ENCODE measurements around the gene TSHZ2. TPM values are rescaled to one million over a fixed set of nuclear protein-coding genes. Genes with fewer than 3 reads are reported as not detected.
"Not testable (repeated sequence)": the region's sequence is repeated elsewhere in the genome, so short reads cannot be mapped to it uniquely, and the experiment has no call there.

The TSHZ2 gene
- polyA plus RNA-seq, 10 donors, result 7.9 to 20.4 (median 14.0) TPM

GRCh38 chr20:53439046-53439445, 466.9 kb downstream of the TSHZ2 start:
- DNase-seq, result peak in 1 of 3 donors; percentile 25

- no peak for DNase-seq
Measured at GRCh38 chr20:53439616-53440015, 467.5 kb downstream of the TSHZ2 start.

- DNase-seq, result peak in 2 of 3 donors; percentile 56 to 88
Measured at GRCh38 chr20:53444401-53445149, 472.4 kb downstream of the TSHZ2 start.

GRCh38 chr20:53445321-53445731, 473.2 kb downstream of the TSHZ2 start:
- peak; percentile 33 to 84 (median 45) for DNase-seq

- DNase-seq, result peak in 1 of 3 donors; percentile 43
Measured at GRCh38 chr20:53445932-53446331, 473.8 kb downstream of the TSHZ2 start.

GRCh38 chr20:53447316-53447715, 475.2 kb downstream of the TSHZ2 start:
- DNase-seq, result no peak

- DNase-seq, result no peak
Measured at GRCh38 chr20:53448426-53448825, 476.3 kb downstream of the TSHZ2 start.

- DNase-seq, result no peak
Measured at GRCh38 chr20:53448875-53449274, 476.7 kb downstream of the TSHZ2 start.

GRCh38 chr20:53453076-53453475, 480.9 kb downstream of the TSHZ2 start:
- no peak for DNase-seq

GRCh38 chr20:53454675-53455276, 482.6 kb downstream of the TSHZ2 start:
- DNase-seq, result no peak

GRCh38 chr20:53463101-53463972, 491.2 kb downstream of the TSHZ2 start:
- no peak for DNase-seq

- DNase-seq, result no peak
Measured at GRCh38 chr20:53466279-53466678, 494.1 kb downstream of the TSHZ2 start.

- DNase-seq, result no peak
Measured at GRCh38 chr20:53468587-53468986, 496.4 kb downstream of the TSHZ2 start.

GRCh38 chr20:53472859-53473258, 500.7 kb downstream of the TSHZ2 start:
- DNase-seq, result not testable (repeated sequence)

- no peak for DNase-seq
Measured at GRCh38 chr20:53480913-53481312, 508.8 kb downstream of the TSHZ2 start.

GRCh38 chr20:53487461-53488200, 515.5 kb downstream of the TSHZ2 start:
- DNase-seq, result peak in 1 of 3 donors; percentile 66

GRCh38 chr20:53488775-53489272, 516.7 kb downstream of the TSHZ2 start:
- DNase-seq, result no peak

GRCh38 chr20:53489528-53489927, 517.4 kb downstream of the TSHZ2 start:
- DNase-seq, result no peak

GRCh38 chr20:53490620-53491019, 518.5 kb downstream of the TSHZ2 start:
- DNase-seq, result no peak

- DNase-seq, result no peak
Measured at GRCh38 chr20:53491462-53491861, 519.3 kb downstream of the TSHZ2 start.

- no peak for DNase-seq
Measured at GRCh38 chr20:53492212-53492611, 520.1 kb downstream of the TSHZ2 start.

Data from muscle of back (tissue), 11 donors.